GM12878 (cell line): ENCODE data around the gene STYXL1.

Source experiments
- MAX ChIP-seq: IDR thresholded peaks from 2 replicates; pipeline ENCODE4 v1.6.1; 2012; ENCODE audit warnings: low read depth, low read length, improper control_type of control experiment
- YY1 ChIP-seq: IDR thresholded peaks from 2 replicates; pipeline ENCODE4 v1.6.1; 2011; ENCODE audit warnings: low read depth, mild to moderate bottlenecking, low read length
- TF ChIP-seq, protein P1 (sequence below), 3 experiments: IDR thresholded peaks in 2 of 3; conservative IDR thresholded peaks in 1 of 3; 2 replicates each; pipeline ENCODE4 v1.5.1; 2011; ENCODE audit warnings: low read depth in 3 of 3, low read length in 3 of 3, mild to moderate bottlenecking in 3 of 3, control low read depth in 2 of 3, moderate library complexity in 2 of 3, inconsistent platforms in 1 of 3, mixed read lengths in 1 of 3; ENCODE audit not compliant: control insufficient read depth in 2 of 3, insufficient read depth in 1 of 3; ENCODE audit errors: extremely low read depth in 1 of 3

DNA sequence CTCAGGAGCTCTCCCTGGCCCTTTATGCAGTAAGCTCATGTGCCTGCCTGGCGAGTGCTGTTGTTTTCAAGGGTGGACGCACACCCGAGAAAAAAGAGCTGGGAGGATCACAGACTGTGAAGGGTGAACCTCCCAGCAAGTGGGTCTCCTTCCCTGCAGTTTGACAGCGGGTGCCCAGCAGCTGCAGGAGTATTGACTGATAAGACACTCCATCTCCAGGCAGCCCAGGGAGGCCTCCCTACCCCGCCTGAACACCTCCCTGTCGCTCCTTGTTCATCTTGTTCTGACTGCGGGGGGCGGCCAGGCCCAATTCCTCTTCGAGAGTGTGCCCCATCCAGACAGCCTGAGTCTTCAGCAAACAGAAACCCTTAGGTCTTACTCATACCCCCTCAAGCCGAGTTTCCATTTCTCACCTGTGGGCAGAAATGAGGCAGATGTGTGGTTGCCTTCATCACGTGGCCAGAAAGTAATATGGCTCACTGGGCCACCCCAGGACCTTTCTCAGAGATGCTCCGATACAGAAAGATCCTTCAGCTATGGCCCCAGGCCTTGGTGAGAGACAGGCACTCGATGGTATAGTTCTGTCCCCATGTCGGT, 17.3 kb upstream of the STYXL1 start:
- TF ChIP-seq, protein P1, sequence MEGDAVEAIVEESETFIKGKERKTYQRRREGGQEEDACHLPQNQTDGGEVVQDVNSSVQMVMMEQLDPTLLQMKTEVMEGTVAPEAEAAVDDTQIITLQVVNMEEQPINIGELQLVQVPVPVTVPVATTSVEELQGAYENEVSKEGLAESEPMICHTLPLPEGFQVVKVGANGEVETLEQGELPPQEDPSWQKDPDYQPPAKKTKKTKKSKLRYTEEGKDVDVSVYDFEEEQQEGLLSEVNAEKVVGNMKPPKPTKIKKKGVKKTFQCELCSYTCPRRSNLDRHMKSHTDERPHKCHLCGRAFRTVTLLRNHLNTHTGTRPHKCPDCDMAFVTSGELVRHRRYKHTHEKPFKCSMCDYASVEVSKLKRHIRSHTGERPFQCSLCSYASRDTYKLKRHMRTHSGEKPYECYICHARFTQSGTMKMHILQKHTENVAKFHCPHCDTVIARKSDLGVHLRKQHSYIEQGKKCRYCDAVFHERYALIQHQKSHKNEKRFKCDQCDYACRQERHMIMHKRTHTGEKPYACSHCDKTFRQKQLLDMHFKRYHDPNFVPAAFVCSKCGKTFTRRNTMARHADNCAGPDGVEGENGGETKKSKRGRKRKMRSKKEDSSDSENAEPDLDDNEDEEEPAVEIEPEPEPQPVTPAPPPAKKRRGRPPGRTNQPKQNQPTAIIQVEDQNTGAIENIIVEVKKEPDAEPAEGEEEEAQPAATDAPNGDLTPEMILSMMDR (IDR thresholded peaks at IDR 0.05 in 2 of 3, conservative IDR thresholded peaks at IDR 0.05 in 1 of 3; ENCODE audit: control insufficient read depth in 2 of 3, extremely low read depth in 1 of 3, insufficient read depth in 1 of 3, low read depth in 3 of 3, low read length in 3 of 3), result no peak
- TF ChIP-seq MAX (no peak), YY1 (no peak)
